H9 (cell line): Measurements from ENCODE around the gene KIF26A. TPM values are rescaled to one million over a fixed set of nuclear protein-coding genes. Genes with fewer than 3 reads are reported as not detected.
A peak's percentile ranks its signal among the peaks of the same experiment; 100 is the strongest.

ENCODE experiments used
- DNase-seq: peaks from one replicate; pipeline ENCODE4 v3.0.0-alpha.2; 2017
- H2AFZ ChIP-seq: one replicate; pipeline ENCODE4 v1.6.1; 2013; ENCODE audit warnings: mild to moderate bottlenecking, low read length, control low read depth, moderate library complexity
- H2AK5ac ChIP-seq: 2 replicates; pipeline ENCODE4 v1.6.1; 2013; ENCODE audit warnings: low read length, control low read depth, mixed read lengths; ENCODE audit not compliant: insufficient read length
- H2BK120ac ChIP-seq: one replicate; pipeline ENCODE4 v1.6.1; 2013; ENCODE audit warnings: low read depth, mild to moderate bottlenecking, low read length, control low read depth, inconsistent platforms; ENCODE audit not compliant: poor library complexity, severe bottlenecking
- H2BK12ac ChIP-seq: 2 replicates; pipeline ENCODE4 v1.6.1; 2013; ENCODE audit warnings: low read length, control low read depth, mixed read lengths, low read depth; ENCODE audit not compliant: insufficient read length
- H2BK15ac ChIP-seq: 2 replicates; pipeline ENCODE4 v1.6.1; 2013; ENCODE audit warnings: low read depth, low read length, control low read depth
- H2BK20ac ChIP-seq: one replicate; pipeline ENCODE4 v1.6.1; 2013; ENCODE audit warnings: low read depth, mild to moderate bottlenecking, low read length, control low read depth, inconsistent platforms; ENCODE audit not compliant: poor library complexity, severe bottlenecking
- H2BK5ac ChIP-seq: 2 replicates; pipeline ENCODE4 v1.6.1; 2013; ENCODE audit warnings: low read length, control low read depth, mixed read lengths; ENCODE audit not compliant: insufficient read length
- H3K14ac ChIP-seq: 2 replicates; pipeline ENCODE4 v1.6.1; 2013; ENCODE audit warnings: low read length, control low read depth; ENCODE audit not compliant: insufficient read depth
- H3K18ac ChIP-seq: 2 replicates; pipeline ENCODE4 v1.6.1; 2013; ENCODE audit warnings: low read depth, mild to moderate bottlenecking, mixed read lengths, low read length, control low read depth; ENCODE audit not compliant: insufficient read length
- H3K23ac ChIP-seq: 2 replicates; pipeline ENCODE4 v1.6.1; 2013; ENCODE audit warnings: low read length, control low read depth, mixed read lengths, low read depth; ENCODE audit not compliant: insufficient read length
- H3K23me2 ChIP-seq: 2 replicates; pipeline ENCODE4 v1.6.1; 2013; ENCODE audit warnings: low read depth, mild to moderate bottlenecking, mixed read lengths, low read length, control low read depth; ENCODE audit not compliant: insufficient read length, poor library complexity, severe bottlenecking
- H3K27ac ChIP-seq: 2 replicates; pipeline ENCODE4 v1.5.1; 2013; ENCODE audit warnings: low read length, control low read depth, mixed read lengths, low read depth; ENCODE audit not compliant: insufficient read length
- H3K27me3 ChIP-seq: 2 replicates; pipeline ENCODE4 v1.6.1; 2013; ENCODE audit warnings: low read length, control low read depth, inconsistent platforms; ENCODE audit not compliant: insufficient read depth
- H3K4ac ChIP-seq: 2 replicates; pipeline ENCODE4 v1.6.1; 2013; ENCODE audit warnings: low read depth, mild to moderate bottlenecking, control low read depth, inconsistent platforms, low read length, moderate library complexity
- H3K4me1 ChIP-seq: 2 replicates; pipeline ENCODE4 v1.6.1; 2013; ENCODE audit warnings: low read length, control low read depth, inconsistent platforms; ENCODE audit not compliant: insufficient read depth
- H3K4me2 ChIP-seq: 2 replicates; pipeline ENCODE4 v1.6.1; 2013; ENCODE audit warnings: low read length, control low read depth, mixed read lengths; ENCODE audit not compliant: insufficient read length, insufficient read depth
- H3K56ac ChIP-seq: 2 replicates; pipeline ENCODE4 v1.6.1; 2013; ENCODE audit warnings: low read depth, mild to moderate bottlenecking, mixed read lengths, low read length, control low read depth; ENCODE audit not compliant: insufficient read length
- H3K79me1 ChIP-seq: 2 replicates; pipeline ENCODE4 v1.6.1; 2013; ENCODE audit warnings: low read depth, mild to moderate bottlenecking, moderate library complexity, low read length, control low read depth, inconsistent platforms; ENCODE audit not compliant: insufficient read depth, poor library complexity, severe bottlenecking
- H3K79me2 ChIP-seq: 2 replicates; pipeline ENCODE4 v1.6.1; 2013; ENCODE audit warnings: low read length, control low read depth, inconsistent platforms; ENCODE audit not compliant: insufficient read depth
- H3K9ac ChIP-seq: 2 replicates; pipeline ENCODE4 v1.6.1; 2013; ENCODE audit warnings: low read length, control low read depth, mixed read lengths; ENCODE audit not compliant: insufficient read length; ENCODE audit errors: extremely low read depth
- H3K9me3 ChIP-seq: one replicate; pipeline ENCODE4 v1.6.1; 2013; ENCODE audit warnings: low read depth, low read length, inconsistent platforms; ENCODE audit not compliant: control insufficient read depth
- H3T11ph ChIP-seq: one replicate; pipeline ENCODE4 v1.6.1; 2013; ENCODE audit warnings: mild to moderate bottlenecking, low read length, control low read depth, inconsistent platforms
- H4K20me1 ChIP-seq: one replicate; pipeline ENCODE4 v1.6.1; 2013; ENCODE audit not compliant: control insufficient read depth, insufficient read length, insufficient read depth
- H4K5ac ChIP-seq: 2 replicates; pipeline ENCODE4 v1.6.1; 2013; ENCODE audit warnings: low read depth, mild to moderate bottlenecking, mixed read lengths, low read length, control low read depth; ENCODE audit not compliant: insufficient read length
- H4K8ac ChIP-seq: replicated peaks from 2 replicates; pipeline ENCODE4 v1.6.1; 2013; ENCODE audit warnings: low read length, control low read depth, mixed read lengths, low read depth; ENCODE audit not compliant: insufficient read length
- H4K91ac ChIP-seq: 2 replicates; pipeline ENCODE4 v1.6.1; 2013; ENCODE audit warnings: low read depth, mild to moderate bottlenecking, moderate library complexity, mixed read lengths, low read length, control low read depth; ENCODE audit not compliant: insufficient read length
- H3K27ac Mint-ChIP-seq, 3 experiments: 2 replicates in 2 of 3; 3 replicates in 1 of 3; pipeline ENCODE4 v1.8.0; 2020 to 2021; ENCODE audit warnings: mixed read lengths in 3 of 3, mild to moderate bottlenecking in 1 of 3, moderate library complexity in 1 of 3
- H3K27me3 Mint-ChIP-seq: 2 replicates; pipeline ENCODE4 v1.8.0; 2021; ENCODE audit warnings: low read depth, mild to moderate bottlenecking, moderate library complexity, mixed read lengths
- H3K36me3 Mint-ChIP-seq, 3 experiments: 2 replicates in 2 of 3; 3 replicates in 1 of 3; pipeline ENCODE4 v1.8.0; 2020 to 2021; ENCODE audit warnings: low read depth in 3 of 3, mixed read lengths in 3 of 3; ENCODE audit not compliant: insufficient read depth in 1 of 3
- H3K4me1 Mint-ChIP-seq, 2 experiments: 2 replicates each; pipeline ENCODE4 v1.8.0; 2020; ENCODE audit warnings: mixed read lengths in 2 of 2
- H3K4me3 Mint-ChIP-seq, 2 experiments: 2 replicates in 1 of 2; 3 replicates in 1 of 2; pipeline ENCODE4 v1.8.0; 2020 to 2021; ENCODE audit warnings: mild to moderate bottlenecking in 2 of 2, mixed read lengths in 2 of 2, moderate library complexity in 1 of 2
- H3K9me3 Mint-ChIP-seq, 2 experiments: 2 replicates in 1 of 2; 3 replicates in 1 of 2; pipeline ENCODE4 v1.8.0; 2020; ENCODE audit warnings: mild to moderate bottlenecking in 2 of 2, mixed read lengths in 2 of 2, moderate library complexity in 1 of 2
- CTCF ChIP-seq: fragments of 200-600 bp; sonication (generic); conservative IDR thresholded peaks from 3 replicates; pipeline ENCODE4 v1.8.0; 2021; ENCODE audit warnings: antibody characterized with exemption, mild to moderate bottlenecking
- WGBS: extraction: QIAGEN DNeasy Blood & Tissue Kit; methylation state at CpG from one replicate; pipeline ENCODE4 v1.1.7; 2013; ENCODE audit warnings: missing lambda C conversion rate, low lambda C conversion rate, mixed read lengths; ENCODE audit not compliant: insufficient read length; ENCODE audit errors: extremely low coverage; 5-methylcytosine and 5-hydroxymethylcytosine counted together
- total RNA-seq: library from RNA; stranded (reverse); gene quantifications from 2 replicates; pipeline ENCODE4 v1.2.1, GENCODE V29; 2021

KIF26A gene
- total RNA-seq, 1 experiment from 2014 or later: 44.2 TPM

- Histone ChIP-seq H2BK20ac (no peak overlapping the region), H3K14ac (no peak overlapping the region), H3K23me2 (peaks cover 11% of the 10 kb centered on the region), H2AK5ac (no peak overlapping the region), H2BK120ac (no peak overlapping the region), H4K8ac (no peak overlapping the region), H2AFZ (no peak overlapping the region), H2BK15ac (no peak overlapping the region), H3K79me2 (peaks cover 17% of the 10 kb centered on the region; the same call in 1 of the 2 replicates), H4K20me1 (no peaks in the 10 kb centered on the region), H4K91ac (no peak overlapping the region), H3K56ac (no peak overlapping the region), H3K18ac (no peak overlapping the region), H3K9me3 (no peaks in the 10 kb centered on the region), H3T11ph (no peak overlapping the region), H2BK5ac (no peak overlapping the region), H3K4ac (no peak overlapping the region), H2BK12ac (no peak overlapping the region), H3K27ac (no peak overlapping the region), H3K9ac (no peak overlapping the region), H3K4me1 (no peaks in the 10 kb centered on the region; the same call in 1 of the 2 replicates), H3K79me1 (no peaks in the 10 kb centered on the region), H4K5ac (no peak overlapping the region), H3K27me3 (peaks cover under 1% of the 10 kb centered on the region; the same call in 1 of the 2 replicates), H3K23ac (no peak overlapping the region), H3K4me2 (no peak overlapping the region)
- DNase-seq: peak; percentile 26
- TF ChIP-seq CTCF: no peak
- Mint-ChIP-seq H3K4me3 (no peak overlapping the region), H3K4me1 (peaks cover 28 to 30% of the 10 kb centered on the region in 2 experiments), H3K27ac (no peak overlapping the region), H3K9me3 (no peaks in the 10 kb centered on the region), H3K36me3 (peaks cover 2 to 18% (median 10%) of the 10 kb centered on the region in 3 experiments; a peak in 6 of 7 replicates), H3K27me3 (peaks cover 1% of the 10 kb centered on the region)
- no CpG with 5 or more reads among the region's 11 CpGs for WGBS
Observed at GRCh38 chr14:104142136-104142945, 4.0 kb downstream of the KIF26A start.
